ENCODE measurements around the gene CAMTA2.

The CAMTA2 gene

GRCh38 chr17:4948166-4948930, 39.1 kb downstream of the CAMTA2 start, which contains the start of gene PFN1:
TSS of gene PFN1 (minus strand) at chr17:4948530. CDS start at chr17:4948394, 136 bp downstream.
- peaks cover 3% of the 10 kb centered on the region; the same call in 1 of the 2 replicates for H4K20me1 ChIP-seq (ENCODE audit: low read depth, low read length)
- no peaks in the 10 kb centered on the region for H3K9me3 ChIP-seq (ENCODE audit: insufficient read depth, low read length)
- H3K79me2 ChIP-seq (ENCODE audit: insufficient read depth, low read length), result peaks cover 36% of the 10 kb centered on the region
- H2AFZ ChIP-seq (ENCODE audit: low read depth, low read length, severe bottlenecking), result no peak within 1 kb of the TSS
- H3K27me3 ChIP-seq (ENCODE audit: low read length), result no peaks in the 10 kb centered on the region
- peak within 1 kb of the TSS; percentile 100 for H3K4me3 ChIP-seq (ENCODE audit: insufficient read depth, low read length, poor library complexity, severe bottlenecking)
- peaks cover 11% of the 10 kb centered on the region; the same call in 1 of the 2 replicates for H3K36me3 ChIP-seq (ENCODE audit: low read length)
- H3F3A ChIP-seq (ENCODE audit: insufficient read depth), result peaks cover 54% of the 10 kb centered on the region
- H3K4me2 ChIP-seq (ENCODE audit: low read depth, low read length, poor library complexity, severe bottlenecking), result peak within 1 kb of the TSS; percentile 98
- no peak for TF ChIP-seq EZH2phosphoT487 (conservative IDR thresholded peaks at IDR 0.05; ENCODE audit: low read length)
- no peak for TF ChIP-seq CTCF (IDR thresholded peaks at IDR 0.05; ENCODE audit: insufficient read depth, low read length, poor library complexity, severe bottlenecking)
- H3K9ac ChIP-seq (ENCODE audit: low read length), result peak within 1 kb of the TSS; percentile 100
- H3K9me2 ChIP-seq (replicated peaks; ENCODE audit: insufficient read depth, low read length), result no peaks in the 10 kb centered on the region
- H3K27ac ChIP-seq (ENCODE audit: low read depth, low read length), result peak within 1 kb of the TSS; percentile 100

GRCh38 chr17:4947411-4948165, 39.9 kb downstream of the CAMTA2 start:
- no peak for TF ChIP-seq CTCF (IDR thresholded peaks at IDR 0.05; ENCODE audit: insufficient read depth, low read length, poor library complexity, severe bottlenecking)
- peaks cover 3% of the 10 kb centered on the region; the same call in 1 of the 2 replicates for H4K20me1 ChIP-seq (ENCODE audit: low read depth, low read length)
- H2AFZ ChIP-seq (ENCODE audit: low read depth, low read length, severe bottlenecking), result no peak overlapping the region
- H3K9me2 ChIP-seq (replicated peaks; ENCODE audit: insufficient read depth, low read length), result no peaks in the 10 kb centered on the region
- peaks cover 42% of the 10 kb centered on the region for H3K79me2 ChIP-seq (ENCODE audit: insufficient read depth, low read length)
- no peaks in the 10 kb centered on the region for H3K27me3 ChIP-seq (ENCODE audit: low read length)
- peak overlapping the region; percentile 100 for H3K4me3 ChIP-seq (ENCODE audit: insufficient read depth, low read length, poor library complexity, severe bottlenecking)
- peaks cover 54% of the 10 kb centered on the region for H3F3A ChIP-seq (ENCODE audit: insufficient read depth)
- H3K9me3 ChIP-seq (ENCODE audit: insufficient read depth, low read length), result no peaks in the 10 kb centered on the region
- peak overlapping the region; percentile 100 for H3K9ac ChIP-seq (ENCODE audit: low read length)
- peak overlapping the region; percentile 90 for H3K4me2 ChIP-seq (ENCODE audit: low read depth, low read length, poor library complexity, severe bottlenecking)
- peak overlapping the region; percentile 100 for H3K27ac ChIP-seq (ENCODE audit: low read depth, low read length)
- peaks cover 11% of the 10 kb centered on the region; the same call in 1 of the 2 replicates for H3K36me3 ChIP-seq (ENCODE audit: low read length)

GRCh38 chr17:4947010-4947410, 40.5 kb downstream of the CAMTA2 start:
- Histone ChIP-seq H3K27me3 (ENCODE audit: low read length) (no peaks in the 10 kb centered on the region), H3K9me3 (ENCODE audit: insufficient read depth, low read length) (no peaks in the 10 kb centered on the region), H3K9me2 (replicated peaks; ENCODE audit: insufficient read depth, low read length) (no peaks in the 10 kb centered on the region), H3K27ac (ENCODE audit: low read depth, low read length) (peak overlapping the region; percentile 100), H3K79me2 (ENCODE audit: insufficient read depth, low read length) (peaks cover 46% of the 10 kb centered on the region), H3K9ac (ENCODE audit: low read length) (peak overlapping the region; percentile 100), H2AFZ (ENCODE audit: low read depth, low read length, severe bottlenecking) (no peak overlapping the region), H3K4me3 (ENCODE audit: insufficient read depth, low read length, poor library complexity, severe bottlenecking) (peak overlapping the region; percentile 100), H3K4me2 (ENCODE audit: low read depth, low read length, poor library complexity, severe bottlenecking) (peak overlapping the region; percentile 90), H4K20me1 (ENCODE audit: low read depth, low read length) (peaks cover 3% of the 10 kb centered on the region; the same call in 1 of the 2 replicates), H3F3A (ENCODE audit: insufficient read depth) (peaks cover 59% of the 10 kb centered on the region), H3K36me3 (ENCODE audit: low read length) (peaks cover 11% of the 10 kb centered on the region; the same call in 1 of the 2 replicates)
- no peak for TF ChIP-seq EZH2phosphoT487 (conservative IDR thresholded peaks at IDR 0.05; ENCODE audit: low read length)
- no peak for TF ChIP-seq CTCF (IDR thresholded peaks at IDR 0.05; ENCODE audit: insufficient read depth, low read length, poor library complexity, severe bottlenecking)
